ENCODE results near the gene ASTL. TPM values are rescaled to one million over a fixed set of nuclear protein-coding genes. Genes with fewer than 3 reads are reported as not detected.

Gene ASTL
- polyA plus RNA-seq, 1 donor: not detected

DNA sequence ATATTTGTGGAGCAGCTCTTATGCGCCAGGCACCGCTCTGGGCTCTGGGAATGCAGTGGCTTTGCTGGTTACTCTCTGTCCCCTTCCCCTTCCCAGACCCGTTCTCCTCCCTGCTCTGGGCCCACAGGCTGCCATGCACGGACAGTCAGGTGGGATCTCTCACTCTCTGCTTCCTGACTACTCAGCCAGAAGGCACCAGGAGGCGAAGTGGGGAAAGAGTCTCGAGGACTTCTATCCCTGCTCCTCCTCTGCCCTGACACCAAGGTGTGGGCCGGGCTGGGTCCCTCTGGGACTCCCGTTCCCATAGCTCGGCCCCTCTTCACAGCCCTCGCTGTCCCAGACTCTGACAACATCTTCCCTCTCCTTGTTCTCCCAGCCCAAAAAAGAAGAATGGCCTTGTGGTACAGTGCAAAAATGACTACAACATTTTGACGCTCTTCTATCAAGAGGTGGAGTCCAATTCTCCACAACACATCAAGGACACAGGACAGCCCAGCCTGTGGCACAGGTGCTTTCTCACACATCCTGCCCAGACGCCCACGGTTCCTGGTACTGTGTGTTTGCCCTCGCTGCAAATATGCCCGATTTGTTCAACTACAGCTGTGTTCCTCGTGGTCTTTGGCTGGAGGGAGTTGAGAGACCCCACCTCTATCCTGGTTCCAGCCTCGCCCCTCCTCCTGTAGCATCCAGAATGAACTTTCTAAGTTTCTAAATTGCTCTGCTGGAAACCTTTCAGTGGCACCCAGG lies 21.0 kb upstream of the ASTL start:
- DNase-seq (ENCODE audit: low read depth): no peak

DNA sequence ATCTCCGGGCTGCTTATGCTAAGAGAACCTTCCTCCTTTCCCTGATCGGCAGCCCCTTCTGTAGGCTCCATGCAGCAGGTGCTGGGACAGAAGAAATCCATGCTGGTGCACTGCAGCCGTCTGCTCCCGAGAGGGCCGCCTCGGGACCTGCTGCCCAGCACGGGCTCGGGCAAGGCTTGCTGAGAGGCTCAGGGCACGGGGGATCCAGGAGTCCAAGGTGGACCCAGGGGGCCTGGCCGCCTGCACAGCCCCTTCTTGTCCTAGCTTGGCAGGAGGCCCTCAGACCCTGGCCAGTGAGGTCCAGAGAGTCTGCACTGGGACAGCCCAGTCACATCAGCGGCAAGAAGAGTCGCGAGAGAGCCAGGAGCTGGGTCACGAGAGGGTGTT lies 20.2 kb upstream of the ASTL start:
- no peak for DNase-seq (ENCODE audit: low read depth)

DNA sequence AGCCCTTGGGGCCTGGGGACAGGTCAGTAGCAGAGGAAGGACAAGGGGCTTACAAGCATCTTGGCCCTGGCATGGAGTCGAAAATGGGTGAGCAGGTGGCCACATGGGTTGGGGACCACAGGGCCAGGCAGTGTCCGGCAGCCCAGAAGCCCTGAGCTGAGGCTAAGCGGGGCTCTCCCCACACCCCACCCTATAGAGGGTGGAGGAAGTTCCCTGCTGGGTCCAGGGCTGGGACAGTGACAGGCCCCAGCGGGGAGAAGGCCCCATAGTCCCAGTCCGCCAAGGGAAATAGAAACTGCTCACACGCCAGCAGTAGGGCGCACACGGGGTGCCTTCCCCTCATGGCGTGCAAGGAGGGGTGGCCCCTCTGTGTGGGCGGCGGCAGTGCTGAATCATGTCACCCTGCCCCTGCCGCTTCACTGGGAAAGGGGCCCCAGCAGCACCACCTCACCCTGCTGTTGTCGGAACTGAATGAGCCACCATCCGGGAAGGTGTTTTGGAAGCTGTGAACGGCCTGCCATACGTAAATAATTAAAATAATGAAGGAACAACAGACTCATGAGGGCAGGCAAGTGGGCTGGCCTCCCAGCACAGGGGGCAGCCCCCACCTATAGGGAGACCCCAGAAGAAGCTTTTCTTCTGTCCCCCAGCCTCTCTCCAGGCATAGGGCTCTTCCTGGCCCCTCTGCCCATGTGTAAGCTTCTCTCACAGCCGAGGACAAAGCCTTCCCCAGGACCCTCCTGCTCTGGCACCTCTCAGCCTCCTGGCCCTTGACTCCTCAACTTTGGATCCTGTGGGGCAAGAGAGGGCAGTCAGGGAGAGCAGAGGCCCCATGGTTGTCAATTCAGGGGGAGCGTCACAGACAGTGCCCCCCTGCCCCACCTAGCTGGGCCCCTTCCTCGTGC lies 19.6 kb upstream of the ASTL start:
- no peak for DNase-seq (ENCODE audit: low read depth)

DNA sequence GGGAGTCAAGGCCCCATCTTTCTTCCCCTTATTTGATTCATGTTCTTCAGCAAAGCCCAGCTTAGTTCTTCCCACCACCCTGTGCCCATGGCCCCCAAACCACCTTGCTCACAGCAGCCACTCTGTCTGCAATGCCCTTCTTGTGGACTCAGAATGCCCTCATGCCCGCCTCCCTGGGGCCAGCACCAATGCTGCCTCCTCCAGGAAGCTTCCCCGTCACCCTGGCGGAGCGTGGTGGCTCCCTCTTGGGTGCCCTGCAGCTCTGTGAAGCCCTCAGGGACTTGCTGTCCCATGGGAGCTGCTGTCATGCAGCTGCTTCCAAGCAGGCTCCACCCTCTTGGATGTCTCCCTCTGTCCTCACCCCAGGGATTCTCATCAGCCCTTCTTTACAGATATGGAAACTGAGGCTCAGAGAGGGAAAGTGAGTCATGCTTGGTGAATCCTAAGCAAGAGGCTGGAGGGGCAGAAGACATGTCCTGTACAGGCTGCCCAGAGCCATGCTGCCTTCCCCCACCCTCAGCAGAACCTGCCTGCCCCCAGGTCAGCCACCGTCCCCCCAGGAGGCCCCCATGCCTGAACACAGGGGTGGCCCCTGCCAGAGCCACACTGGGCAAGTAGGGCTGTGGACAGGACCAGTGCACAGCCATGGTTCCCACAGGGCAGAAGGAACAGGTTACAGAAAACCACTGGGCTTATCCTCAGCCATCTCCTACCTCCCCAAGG lies 18.8 kb upstream of the ASTL start:
- DNase-seq (ENCODE audit: low read depth): no peak

DNA sequence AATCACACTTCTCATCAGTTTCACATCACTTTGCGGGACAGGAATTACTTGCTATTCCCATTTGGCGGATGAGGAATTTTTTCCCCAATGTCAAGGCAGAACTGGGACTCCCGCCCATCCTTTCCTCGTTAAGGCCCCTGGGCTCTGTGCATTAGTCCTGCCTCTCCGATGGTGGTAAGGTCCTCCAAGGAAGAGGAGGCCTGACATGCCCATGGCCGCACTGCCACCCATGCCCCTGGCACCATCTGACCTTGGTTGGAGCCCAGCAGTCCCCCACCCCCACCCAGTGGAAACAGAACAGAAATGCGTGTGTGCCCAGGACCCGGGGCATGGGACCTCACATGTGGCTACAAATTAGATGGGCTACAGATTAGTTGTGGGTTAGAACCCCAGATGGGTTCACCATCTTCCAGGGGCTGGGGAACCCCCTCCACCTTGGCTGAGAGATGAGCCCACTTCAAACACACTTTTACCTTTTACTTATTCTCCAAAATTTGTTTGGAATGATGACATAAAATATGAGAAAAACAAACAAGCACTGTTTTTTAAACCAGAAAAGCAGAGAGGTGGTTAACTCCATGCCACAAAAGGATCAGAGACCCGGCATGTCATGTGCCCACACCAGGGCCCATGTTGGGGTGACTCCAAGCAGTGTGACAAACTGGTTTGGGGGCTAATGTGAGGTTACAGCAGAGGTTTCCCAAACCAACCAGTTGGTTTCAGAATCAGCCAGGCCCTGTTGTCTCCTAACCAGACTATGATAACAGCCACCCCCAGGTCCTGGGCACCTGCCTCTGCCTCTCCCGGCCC lies 17.9 kb upstream of the ASTL start:
- DNase-seq (ENCODE audit: low read depth): no peak

DNA sequence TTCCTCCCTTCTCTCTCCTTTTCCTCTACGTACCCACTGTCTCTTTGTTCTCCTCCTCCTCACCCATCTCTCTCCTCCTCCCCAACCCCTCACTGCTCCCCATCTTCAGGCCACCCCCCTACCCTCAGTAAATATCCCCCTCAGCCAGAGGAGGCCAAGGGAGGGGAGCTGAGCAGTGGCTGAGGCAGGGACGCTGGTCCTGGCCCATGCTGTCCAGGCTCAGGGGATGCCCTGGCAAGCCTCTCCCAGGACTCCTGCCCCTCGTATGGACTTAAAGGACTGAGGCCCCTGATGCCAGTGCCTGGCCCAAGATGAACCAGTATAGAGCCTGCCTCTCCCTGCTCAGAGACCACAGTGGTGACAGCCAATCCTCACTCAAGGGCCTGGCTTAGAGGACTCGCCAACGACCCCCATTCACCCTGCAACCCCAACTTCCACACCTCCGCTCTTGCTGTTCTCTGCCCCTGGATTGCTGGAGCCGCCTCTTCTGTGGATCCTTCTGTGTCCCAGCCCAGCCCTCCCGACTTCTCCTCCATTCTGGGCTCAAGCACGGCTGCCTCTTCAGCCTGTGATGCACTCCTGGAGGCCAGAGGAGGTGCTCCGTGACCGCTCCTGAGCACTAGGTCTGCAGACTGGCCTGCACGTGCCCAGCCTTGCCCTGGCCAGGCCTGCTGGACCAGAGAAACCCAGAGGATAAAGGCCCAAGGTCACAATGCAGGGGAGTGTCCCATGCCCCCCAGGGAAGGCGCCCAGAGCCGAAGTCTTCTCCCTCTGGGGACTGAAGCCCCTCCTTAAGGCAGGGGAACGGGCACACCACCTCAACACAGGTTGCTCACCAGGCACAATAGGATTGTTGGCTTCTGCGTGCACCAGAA lies 16.4 kb upstream of the ASTL start:
- DNase-seq (ENCODE audit: low read depth): no peak

DNA sequence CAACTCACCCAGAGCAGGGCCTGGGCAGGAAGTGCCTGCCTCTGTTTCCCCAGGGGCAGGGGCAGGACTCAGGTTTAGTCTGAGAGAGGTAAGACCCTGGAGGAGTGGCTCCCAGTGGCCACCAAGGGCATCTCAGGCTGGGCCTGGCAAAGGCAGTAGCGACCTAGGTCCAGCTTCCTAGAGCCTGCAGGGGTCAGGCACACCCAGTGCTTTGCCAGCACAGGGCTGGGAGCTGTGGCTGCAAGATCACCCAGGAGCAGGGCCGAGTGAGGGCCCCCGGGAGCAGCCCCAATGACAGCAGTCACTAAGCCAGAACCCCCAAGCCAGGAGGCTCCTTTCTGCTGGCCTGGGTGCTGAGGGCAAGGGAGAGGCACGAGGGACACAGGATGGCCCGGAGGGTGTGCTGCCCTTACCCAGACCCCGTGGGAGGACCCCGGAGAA lies 15.7 kb upstream of the ASTL start:
- DNase-seq (ENCODE audit: low read depth): no peak

DNA sequence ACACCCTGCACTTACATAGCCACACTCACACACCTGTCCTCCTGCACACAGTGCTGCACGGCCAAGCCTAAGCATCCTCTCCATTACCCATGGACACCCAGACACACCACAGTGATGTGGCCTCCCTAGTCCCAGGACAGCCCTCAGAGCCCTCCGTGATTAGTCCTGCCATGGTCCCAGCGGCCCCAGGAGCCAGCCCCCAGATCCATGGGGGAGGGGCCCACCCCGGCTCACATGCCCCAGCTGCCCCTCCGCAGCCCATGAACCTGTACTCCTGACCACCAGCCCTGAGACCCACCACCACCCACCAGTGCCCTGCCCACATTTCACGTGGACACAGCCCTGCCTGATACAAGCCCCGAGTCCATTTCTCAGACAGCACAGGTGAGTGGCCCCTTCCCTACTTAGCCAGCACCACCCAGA lies 15.0 kb upstream of the ASTL start:
- no peak for DNase-seq (ENCODE audit: low read depth)

DNA sequence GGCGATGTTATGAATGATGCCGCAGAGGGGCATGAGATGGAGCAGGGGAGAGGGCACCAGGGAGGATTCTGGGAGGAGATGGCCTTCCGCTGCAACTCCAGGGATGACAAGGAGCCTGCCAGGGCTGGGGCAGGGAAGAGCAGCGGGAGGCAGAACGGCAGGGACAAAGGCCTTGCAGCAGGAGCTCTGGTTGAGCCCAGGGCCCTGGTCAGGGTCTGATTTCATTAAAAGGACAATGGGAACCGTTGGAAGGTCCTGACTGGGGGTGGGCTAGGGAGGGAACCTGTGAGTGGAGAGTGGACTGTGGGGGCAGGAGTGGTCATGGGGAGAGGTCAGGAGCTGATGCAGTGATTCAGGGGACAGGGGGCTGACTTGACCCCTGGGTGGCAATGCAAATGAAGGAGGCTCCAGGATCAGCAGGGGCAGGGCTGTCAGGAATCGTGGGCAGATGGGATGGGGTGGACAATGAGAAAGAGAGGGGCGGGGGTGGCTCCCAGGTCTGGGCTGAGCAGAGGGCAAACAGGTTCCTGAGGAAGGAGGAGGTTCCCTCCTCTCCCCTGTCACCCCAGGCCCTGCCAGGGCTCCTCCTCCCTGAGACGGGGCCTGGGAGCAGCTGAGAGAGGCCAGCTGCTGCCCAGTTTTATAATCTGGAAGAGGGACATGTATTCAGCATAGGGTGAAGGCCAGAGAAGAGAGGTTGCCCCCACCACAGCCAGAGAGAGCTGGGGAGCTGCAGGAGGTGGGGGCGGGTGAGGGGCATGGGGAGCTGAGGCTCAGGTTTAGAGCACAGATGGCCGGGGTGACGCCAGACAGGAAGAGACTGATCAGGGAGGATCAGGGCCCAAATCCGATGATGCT lies 14.2 kb upstream of the ASTL start:
- DNase-seq (ENCODE audit: low read depth): no peak

DNA sequence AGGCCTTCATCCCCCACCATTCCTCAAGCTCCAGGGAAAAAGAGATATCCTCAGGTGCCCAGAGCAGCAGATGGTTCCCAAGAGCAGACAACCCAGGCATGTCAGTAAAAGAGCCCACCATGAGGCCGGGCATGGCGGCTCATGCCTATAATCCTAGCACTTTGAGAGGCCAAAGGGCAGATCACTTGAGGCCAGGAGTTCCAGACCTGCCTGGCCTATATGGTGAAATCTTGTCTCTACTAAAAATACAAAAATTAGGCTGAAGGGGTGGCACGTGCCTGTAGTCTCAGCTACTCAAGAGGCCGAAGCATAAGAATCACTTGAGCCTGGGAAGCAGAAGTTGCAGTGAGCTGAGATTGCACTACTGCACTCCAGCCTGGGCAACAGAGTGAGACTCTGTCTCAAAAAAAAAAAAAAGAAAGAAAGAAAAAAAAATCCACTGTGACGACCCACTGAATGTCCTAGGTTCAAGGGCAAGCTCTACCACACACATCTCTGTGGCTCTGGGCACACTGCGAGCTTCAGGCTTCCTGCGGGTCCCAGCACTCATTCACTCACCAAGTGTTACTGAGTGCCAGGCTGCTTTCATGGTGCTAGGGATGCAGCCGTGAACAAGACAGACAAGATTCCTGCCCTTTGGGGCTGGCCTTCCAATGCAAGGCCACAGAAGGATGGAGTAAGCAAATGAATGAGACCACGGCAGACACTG lies 13.4 kb upstream of the ASTL start:
- no peak for DNase-seq (ENCODE audit: low read depth)

DNA sequence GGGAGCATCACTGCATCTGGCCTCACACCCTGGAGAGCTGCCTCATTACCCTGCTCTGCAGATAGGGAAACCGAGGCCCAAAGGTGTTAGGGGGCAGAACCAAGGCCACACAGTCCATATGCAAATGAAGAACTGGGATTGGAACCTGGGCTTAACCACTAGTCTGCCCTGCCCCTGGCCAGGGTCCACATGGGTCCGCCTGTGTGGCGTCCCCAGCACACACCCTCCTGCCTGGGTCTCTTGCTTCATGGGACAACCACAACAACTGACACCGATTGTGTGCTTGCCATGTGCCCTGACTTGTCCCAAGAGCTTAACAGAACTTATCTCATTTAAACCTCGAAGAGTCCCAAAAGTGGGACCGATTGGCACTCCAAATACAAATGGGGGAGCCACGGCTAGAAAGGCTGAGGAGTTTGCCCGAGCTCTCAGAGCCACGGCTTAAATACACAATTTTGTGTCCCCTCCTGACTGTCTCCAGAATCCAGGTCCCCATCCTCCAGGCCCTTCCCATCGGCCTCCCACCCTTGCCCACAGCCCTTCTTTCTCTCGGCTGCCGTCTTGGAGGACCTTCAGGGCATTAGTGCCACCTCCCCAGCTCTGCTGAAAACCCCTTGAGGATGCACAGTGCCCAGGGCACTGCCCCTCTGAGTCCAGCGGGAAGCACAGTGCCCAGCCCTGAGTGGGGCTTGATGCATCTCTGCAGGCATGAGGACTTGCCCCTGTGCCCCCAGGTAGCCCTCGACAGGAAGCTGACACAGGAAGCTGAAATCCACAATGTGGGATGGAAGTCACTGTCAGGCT lies 12.7 kb upstream of the ASTL start:
- DNase-seq (ENCODE audit: low read depth): no peak

DNA sequence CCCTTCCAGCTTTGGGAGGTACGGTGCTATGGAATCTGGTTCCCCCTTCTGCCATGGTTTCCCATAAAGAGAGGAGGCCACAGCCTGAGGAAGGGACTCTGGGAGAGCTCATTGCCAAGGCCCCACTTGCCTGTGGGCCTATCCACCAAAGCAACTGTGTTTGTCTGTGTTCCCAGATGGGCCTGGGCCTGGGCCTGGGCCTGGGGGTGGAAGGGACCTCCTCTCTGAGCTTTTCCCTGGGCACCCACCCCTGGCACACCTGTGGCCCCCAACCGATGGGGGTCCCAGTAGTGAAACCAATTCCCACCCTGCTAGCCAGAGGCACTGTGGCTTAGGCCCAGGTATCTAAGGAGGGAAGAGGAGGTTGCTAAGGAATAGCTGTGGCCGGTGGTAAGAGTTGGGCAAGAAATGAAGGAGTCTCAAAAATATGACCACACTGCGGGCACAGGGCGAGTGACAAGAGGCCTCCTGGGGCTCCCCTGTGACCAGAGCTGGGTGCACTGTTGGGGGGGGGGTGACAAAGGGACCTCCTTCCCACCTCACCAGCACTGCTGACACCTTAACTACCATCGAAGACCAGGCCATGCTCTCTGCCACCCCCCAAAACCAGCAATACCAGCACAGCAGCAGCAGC lies 11.8 kb upstream of the ASTL start:
- no peak for DNase-seq (ENCODE audit: low read depth)

DNA sequence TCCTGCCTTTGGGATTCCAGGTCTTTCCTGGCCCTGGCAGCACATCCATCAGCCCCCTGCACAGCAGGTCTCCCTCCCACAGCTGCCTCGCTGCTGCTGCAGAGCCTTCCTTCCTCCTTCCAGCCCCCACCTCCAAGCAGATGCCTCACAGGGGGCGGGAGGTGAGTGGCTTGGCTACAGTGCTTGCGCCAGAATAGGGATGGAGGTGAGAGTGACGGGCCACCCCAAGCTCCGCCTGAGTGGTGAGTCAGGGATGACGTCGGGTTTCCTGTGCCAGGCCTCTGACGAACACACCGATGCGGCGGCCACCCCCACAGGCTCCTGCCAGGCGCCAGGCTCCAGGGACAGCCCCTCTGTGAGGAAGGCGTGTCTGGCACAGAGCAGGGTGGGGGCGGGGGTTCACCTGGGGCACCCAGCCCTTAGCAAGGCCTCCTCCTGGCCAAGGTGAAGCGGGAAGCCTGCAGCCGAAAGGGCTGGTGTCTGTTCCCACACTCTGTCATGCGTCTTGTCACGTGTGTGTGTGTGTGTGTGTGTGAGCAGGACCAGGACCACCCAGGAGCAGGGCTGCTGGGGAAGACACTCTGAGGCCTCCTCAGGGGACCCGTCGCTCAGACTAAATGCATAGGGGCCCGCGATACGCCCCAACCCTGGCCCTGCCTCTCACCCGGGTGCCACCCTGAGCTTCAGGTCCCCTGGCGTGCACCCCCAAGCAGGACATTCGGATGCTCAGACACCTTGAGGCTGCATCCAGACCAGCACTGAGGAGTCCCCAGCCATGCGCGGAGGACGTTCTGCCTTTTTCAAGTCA lies 10.3 kb upstream of the ASTL start:
- no peak for DNase-seq (ENCODE audit: low read depth)

DNA sequence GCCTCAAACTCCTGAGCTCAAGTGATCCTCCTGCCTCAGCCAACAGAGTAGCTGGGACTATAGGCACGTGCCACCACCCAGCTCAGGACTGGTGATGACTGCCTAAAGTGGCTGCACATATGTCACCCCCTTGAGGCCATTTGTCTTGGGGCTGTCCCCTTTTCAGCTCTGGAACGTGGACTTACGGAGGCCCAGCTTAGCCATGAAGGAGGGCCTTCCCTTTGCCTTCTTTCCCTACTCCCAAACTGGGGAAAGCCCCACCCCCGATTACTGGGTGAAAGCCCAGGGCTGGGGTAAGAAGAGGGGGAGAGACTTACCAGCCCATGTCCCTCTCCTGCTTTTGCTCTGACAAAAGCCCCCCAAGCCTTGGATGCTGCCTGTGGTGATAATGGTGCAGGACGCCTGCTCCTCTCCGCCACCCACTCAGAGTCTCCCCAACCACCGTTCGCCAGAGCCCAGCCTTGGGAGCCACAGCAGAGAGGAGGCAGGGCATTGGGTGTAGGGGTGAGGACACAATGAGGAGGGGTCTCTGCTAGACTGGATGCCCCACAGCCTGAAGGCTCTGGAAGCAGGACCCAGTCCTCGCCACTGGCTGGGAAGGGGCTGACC lies 9.4 kb upstream of the ASTL start:
- DNase-seq (ENCODE audit: low read depth): no peak

DNA sequence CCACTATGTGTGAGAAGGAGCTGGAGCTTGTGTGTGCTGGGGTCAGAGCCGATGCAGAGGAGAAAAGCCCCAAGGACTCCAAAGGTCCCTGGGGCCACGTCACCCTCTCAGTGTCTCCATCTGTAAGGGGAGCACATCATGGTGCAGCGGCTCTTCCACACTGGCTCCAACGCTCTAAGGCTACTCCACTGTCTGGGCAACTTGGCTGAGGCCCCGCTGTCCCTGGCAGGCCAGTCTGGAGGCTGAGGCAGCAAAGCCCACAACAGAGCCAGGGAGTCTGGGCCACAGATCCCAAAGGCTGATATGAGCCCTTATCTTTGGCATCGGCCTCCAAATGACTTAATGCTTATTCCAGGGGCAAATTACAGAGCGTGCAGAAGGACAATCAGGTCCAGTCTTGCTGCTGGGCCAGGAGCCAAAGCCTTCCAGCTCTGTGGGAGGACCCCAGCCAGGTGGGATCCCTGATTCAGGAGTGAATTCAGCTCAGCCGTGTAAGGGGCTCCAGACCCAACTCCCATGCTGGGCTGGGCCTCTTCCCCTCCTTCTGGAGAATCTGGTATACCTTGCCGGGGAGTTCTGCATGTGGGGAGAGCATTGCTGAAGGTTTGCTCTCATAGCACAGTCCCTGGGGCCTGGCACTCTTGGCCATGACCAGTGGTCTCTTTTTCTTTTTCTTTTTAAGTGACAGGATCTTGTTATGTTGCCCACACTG lies 8.7 kb upstream of the ASTL start:
- no peak for DNase-seq (ENCODE audit: low read depth)
